Gastrocnemius medialis (tissue), 4 donors: ENCODE results near the gene RBPJ. TPM values are rescaled to one million over a fixed set of nuclear protein-coding genes. Genes with fewer than 3 reads are reported as not detected.

ENCODE experiments used
- ATAC-seq, 2 donors: fragments of 150-250 bp; one replicate each; pipeline ENCODE4 v1.9.1; 2016
- DNase-seq, 2 donors: peaks; one replicate each; pipeline ENCODE4 v3.0.0-alpha.2; 2019
- H3K27ac ChIP-seq, 4 donors: fragments of 200-600 bp; sonication (generic); 1 replicate in 1 of 4; 2 replicates in 3 of 4; pipeline ENCODE4 v1.5.1; 2016 to 2018; ENCODE audit warnings: mild to moderate bottlenecking in 2 of 4, moderate library complexity in 1 of 4
- H3K27me3 ChIP-seq, 3 donors: fragments of 200-600 bp; sonication (generic) in 2 of 3; 1 replicate in 1 of 3; 2 replicates in 2 of 3; pipeline versions ENCODE4 v1.5.1 to v1.6.0; 2016 to 2019; ENCODE audit warnings: mild to moderate bottlenecking in 1 of 3, moderate library complexity in 1 of 3
- H3K36me3 ChIP-seq, 2 donors: fragments of 200-600 bp; sonication (generic) in 1 of 2; one replicate each; pipeline ENCODE4 v1.5.1; 2017 to 2018
- H3K4me1 ChIP-seq, 2 donors: fragments of 200-600 bp; sonication (generic) in 1 of 2; one replicate each; pipeline ENCODE4 v1.5.1; 2016 to 2017; ENCODE audit warnings: mild to moderate bottlenecking in 2 of 2
- H3K4me3 ChIP-seq, 4 donors: fragments of 200-600 bp; sonication (generic) in 3 of 4; 1 replicate in 1 of 4; 2 replicates in 3 of 4; pipeline ENCODE4 v1.5.1; 2016 to 2019; ENCODE audit warnings: mild to moderate bottlenecking in 2 of 4
- H3K9me3 ChIP-seq, 3 donors: fragments of 200-600 bp; sonication (generic) in 2 of 3; 1 replicate in 1 of 3; 2 replicates in 2 of 3; pipeline ENCODE4 v1.5.1; 2016 to 2019
- CTCF ChIP-seq, 5 experiments: fragments of 450-650 bp in 3 of 5; fragments of 200-600 bp in 2 of 5; sonication (generic) in 2 of 5; IDR thresholded peaks in 4 of 5; conservative IDR thresholded peaks in 1 of 5; 1 replicate in 4 of 5; 2 replicates in 1 of 5; pipeline ENCODE4 v1.5.1; 2016 to 2019; ENCODE audit warnings: antibody characterized with exemption in 5 of 5, mild to moderate bottlenecking in 3 of 5, moderate library complexity in 3 of 5
- POLR2A ChIP-seq, 2 donors: fragments of 450-650 bp; IDR thresholded peaks; one replicate each; pipeline ENCODE4 v1.6.1; 2017; ENCODE audit warnings: antibody characterized with exemption in 2 of 2, mild to moderate bottlenecking in 2 of 2, moderate library complexity in 2 of 2
- in situ Hi-C, 4 donors: fragments of 200-750 bp; cut with MboI; loops; one replicate each; pipeline versions ENCODE4 v1.15.0 to v1.8.0; 2017; ENCODE audit warnings: low sequenced_read_pairs in 4 of 4
- intact Hi-C: fragments of 100-400 bp; cut with DNase I; formaldehyde crosslinking; loops from one replicate; pipeline ENCODE4 v1.15.1; 2023; ENCODE audit warnings: low total_unique reads
- total RNA-seq, 4 donors: library from RNA; depleted of rRNA; stranded (reverse); fragments of >200 nt; gene quantifications; one replicate each; pipeline versions ENCODE4 v1.1.0 to v1.2.3, GENCODE V29; 2016

Gene RBPJ
- total RNA-seq, 4 donors from 2014 or later = 22.8 to 73.3 (median 37.1) TPM

GRCh38 chr4:26368685-26369084 lies 47.9 kb downstream of the RBPJ start:
- no peak for TF ChIP-seq POLR2A (IDR thresholded peaks at IDR 0.05)
- TF ChIP-seq CTCF (IDR thresholded peaks at IDR 0.05 in 4 of 5, conservative IDR thresholded peaks at IDR 0.05 in 1 of 5) = no peak
- in situ Hi-C loops = no loop called here
- no peak for DNase-seq
- no peak for ATAC-seq
- no peak overlapping the region for H3K27ac ChIP-seq
- no peaks in the 10 kb centered on the region for H3K27me3 ChIP-seq
- H3K4me1 ChIP-seq = peaks cover 16 to 17% of the 10 kb centered on the region in 2 donors
- intact Hi-C loops = no loop called here
- H3K36me3 ChIP-seq = no peaks in the 10 kb centered on the region
- no peaks in the 10 kb centered on the region for H3K9me3 ChIP-seq
- H3K4me3 ChIP-seq = no peak overlapping the region

- ATAC-seq (no peak), DNase-seq (no peak)
- no peaks in the 10 kb centered on the region for H3K27me3 ChIP-seq
- intact Hi-C loops = no loop called here
- H3K36me3 ChIP-seq = no peaks in the 10 kb centered on the region
- H3K4me3 ChIP-seq = no peak overlapping the region
- H3K4me1 ChIP-seq = peaks cover 16 to 17% of the 10 kb centered on the region in 2 donors
- H3K9me3 ChIP-seq = no peaks in the 10 kb centered on the region
- TF ChIP-seq POLR2A (IDR thresholded peaks at IDR 0.05) (no peak), CTCF (IDR thresholded peaks at IDR 0.05 in 4 of 5, conservative IDR thresholded peaks at IDR 0.05 in 1 of 5) (no peak)
- in situ Hi-C loops = no loop called here
- H3K27ac ChIP-seq = no peak overlapping the region
Measured at GRCh38 chr4:26369132-26369531, 48.3 kb downstream of the RBPJ start.

GRCh38 chr4:26369581-26369980 lies 48.8 kb downstream of the RBPJ start:
- Histone ChIP-seq H3K4me1 (peaks cover 16 to 17% of the 10 kb centered on the region in 2 donors), H3K36me3 (no peaks in the 10 kb centered on the region), H3K9me3 (no peaks in the 10 kb centered on the region), H3K27me3 (no peaks in the 10 kb centered on the region), H3K27ac (no peak overlapping the region), H3K4me3 (no peak overlapping the region)
- no peak for DNase-seq
- in situ Hi-C loops = no loop called here
- TF ChIP-seq POLR2A (IDR thresholded peaks at IDR 0.05) (no peak), CTCF (IDR thresholded peaks at IDR 0.05 in 4 of 5, conservative IDR thresholded peaks at IDR 0.05 in 1 of 5) (no peak)
- intact Hi-C loops = no loop called here
- no peak for ATAC-seq

GRCh38 chr4:26372076-26372475 lies 51.3 kb downstream of the RBPJ start:
- ATAC-seq (no peak), DNase-seq (no peak)
- Histone ChIP-seq H3K4me3 (no peak overlapping the region), H3K9me3 (no peaks in the 10 kb centered on the region), H3K27ac (no peak overlapping the region), H3K36me3 (no peaks in the 10 kb centered on the region), H3K27me3 (no peaks in the 10 kb centered on the region), H3K4me1 (peaks cover 23 to 28% of the 10 kb centered on the region in 2 donors)
- in situ Hi-C loops = no loop called here
- intact Hi-C loops = no loop called here
- TF ChIP-seq POLR2A (IDR thresholded peaks at IDR 0.05) = no peak
- TF ChIP-seq CTCF (IDR thresholded peaks at IDR 0.05 in 4 of 5, conservative IDR thresholded peaks at IDR 0.05 in 1 of 5) = no peak

- in situ Hi-C loops (no loop called here), intact Hi-C loops (no loop called here)
- ATAC-seq = no peak
- no peaks in the 10 kb centered on the region for H3K27me3 ChIP-seq
- DNase-seq = no peak
- H3K36me3 ChIP-seq = no peaks in the 10 kb centered on the region
- H3K27ac ChIP-seq = no peak overlapping the region
- H3K4me1 ChIP-seq = peaks cover 23 to 26% of the 10 kb centered on the region in 2 donors
- H3K4me3 ChIP-seq = no peak overlapping the region
- TF ChIP-seq POLR2A (IDR thresholded peaks at IDR 0.05) (no peak), CTCF (IDR thresholded peaks at IDR 0.05 in 4 of 5, conservative IDR thresholded peaks at IDR 0.05 in 1 of 5) (no peak)
- H3K9me3 ChIP-seq = no peaks in the 10 kb centered on the region
Measured at GRCh38 chr4:26372525-26373172, 51.8 kb downstream of the RBPJ start.
